ENCODE measurements around the gene MAP4K2. TPM values are rescaled to one million over a fixed set of nuclear protein-coding genes. Genes with fewer than 3 reads are reported as not detected.

Gene MAP4K2
- total and polyA plus RNA-seq, 2 of the 4 experiments (the other 2 are of a cell fraction), result 11.7 to 16.6 TPM

DNA sequence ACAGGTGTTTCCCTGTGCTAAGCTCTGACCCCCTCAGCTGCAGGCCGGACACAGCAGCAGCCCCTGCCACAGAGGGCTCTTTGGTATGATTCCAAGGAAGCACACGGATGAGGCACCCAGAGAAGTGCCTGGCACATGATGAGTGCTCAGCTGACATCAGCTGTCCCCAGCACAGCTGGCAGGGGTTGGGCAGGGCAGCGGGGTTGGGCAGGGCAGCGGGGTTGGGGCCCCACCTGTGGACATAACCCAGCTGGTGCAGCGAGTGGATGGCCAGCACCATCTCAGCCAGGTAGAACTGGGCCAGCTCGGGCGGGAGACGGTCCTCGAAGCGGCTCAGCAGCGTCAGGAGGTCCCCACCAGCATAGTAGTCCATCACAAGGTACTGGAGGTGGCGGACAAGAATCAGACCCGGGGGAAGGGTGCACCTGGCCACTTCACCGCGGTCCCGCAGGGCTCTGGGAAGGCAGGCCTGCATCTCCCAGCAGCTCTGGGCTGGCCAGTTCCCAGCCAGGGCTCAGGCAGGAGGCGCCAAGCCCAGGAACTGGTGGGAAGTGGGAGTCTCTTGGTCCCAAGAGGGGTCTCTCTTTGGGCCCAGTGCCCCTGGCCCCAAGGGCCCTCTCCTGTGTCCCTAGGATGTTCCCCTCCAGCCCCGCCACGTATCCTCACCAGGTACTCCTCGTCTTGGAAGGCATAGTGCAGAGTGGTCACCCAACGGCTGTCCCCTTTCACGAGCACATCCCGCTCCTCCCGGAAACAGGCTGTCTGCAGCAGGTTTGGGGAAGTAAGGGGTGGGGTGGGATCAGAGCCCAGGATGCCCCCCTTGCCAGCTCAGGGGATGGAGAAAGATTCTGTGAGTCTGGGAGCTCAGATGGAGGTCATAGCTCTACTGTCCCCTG, 37.1 kb upstream of the MAP4K2 start:
- POLR2A ChIA-PET (ENCODE audit: unreplicated experiment), result no interaction called here
- Histone ChIP-seq H3K36me3 (ENCODE audit: control insufficient read depth, insufficient read depth, low read length) (no peaks in the 10 kb centered on the region), H3K18ac (ENCODE audit: low read depth, low read length) (no peak overlapping the region), H2BK5ac (ENCODE audit: low read depth, low read length, poor library complexity, severe bottlenecking) (no peak overlapping the region), H3K9me1 (ENCODE audit: insufficient read depth, low read length) (no peaks in the 10 kb centered on the region), H4K91ac (ENCODE audit: insufficient read depth, low read depth, low read length) (no peak overlapping the region), H2BK120ac (ENCODE audit: low read depth, low read length) (no peak overlapping the region), H3K56ac (ENCODE audit: extremely low read depth, insufficient read depth, low read length) (no peak overlapping the region), H3K4ac (ENCODE audit: low read depth, low read length) (no peak overlapping the region), H3K23ac (ENCODE audit: low read depth, low read length) (no peak overlapping the region), H2BK20ac (ENCODE audit: low read depth, low read length) (no peak overlapping the region), H4K8ac (ENCODE audit: low read depth in 2 of 2, low read length in 2 of 2) (no peak overlapping the region), H3K79me1 (ENCODE audit: low read depth in 1 of 2, low read length in 2 of 2) (no peaks in the 10 kb centered on the region), H3K9me3 (ENCODE audit: control insufficient read depth, insufficient read depth, low read length) (no peaks in the 10 kb centered on the region), H3K27ac (ENCODE audit: insufficient read depth, low read length) (no peak overlapping the region), H3K14ac (replicated peaks; ENCODE audit: low read depth, low read length) (no peak overlapping the region), H2BK15ac (ENCODE audit: low read depth, low read length) (no peak overlapping the region), H3K4me1 (ENCODE audit: control insufficient read depth, insufficient read depth, low read length) (peaks cover 6% of the 10 kb centered on the region), H2AFZ (replicated peaks; ENCODE audit: low read length, poor library complexity) (no peak overlapping the region), H3K4me2 (ENCODE audit: low read depth, low read length) (no peak overlapping the region), H3K27me3 (ENCODE audit: control insufficient read depth, insufficient read depth, low read length) (no peaks in the 10 kb centered on the region), H3K9ac (ENCODE audit: low read depth, low read length) (no peak overlapping the region), H2AK5ac (ENCODE audit: low read depth, low read length) (no peak overlapping the region), H4K5ac (ENCODE audit: low read depth, low read length) (no peak overlapping the region), H4K20me1 (ENCODE audit: insufficient read depth, low read length) (no peaks in the 10 kb centered on the region), H2AK9ac (replicated peaks; ENCODE audit: low read depth, low read length, poor library complexity) (peak overlapping the region; percentile 16), H3K4me3 (ENCODE audit: insufficient read depth, low read depth, low read length) (no peak overlapping the region)
- 73% methylated on average over 5 of the region's 24 CpGs; no CpG with 5 or more reads in 1 of the 2 experiments for WGBS, 2 experiments (ENCODE audit: extremely low coverage in 2 of 2, insufficient read length in 1 of 2)
- in situ Hi-C loops (cut with MboI; ENCODE audit: low sequenced_read_pairs), result loop anchor here (10.0 kb wide), 1 partner anchor 165 kb away; no protein-coding TSS in a partner anchor
- no TSS peak for BruUV-seq (replicated peaks)
- DNase-seq, result no peak
- CTCF ChIA-PET, result no interaction called here
- ATAC-seq (ENCODE audit: low read depth), result no peak
- dilution Hi-C loops (cut with HindIII; ENCODE audit: low sequenced_read_pairs, unreplicated experiment), result no loop called here
- intact Hi-C loops (cut with micrococcal nuclease), result no loop called here
- TF ChIP-seq, protein P1, sequence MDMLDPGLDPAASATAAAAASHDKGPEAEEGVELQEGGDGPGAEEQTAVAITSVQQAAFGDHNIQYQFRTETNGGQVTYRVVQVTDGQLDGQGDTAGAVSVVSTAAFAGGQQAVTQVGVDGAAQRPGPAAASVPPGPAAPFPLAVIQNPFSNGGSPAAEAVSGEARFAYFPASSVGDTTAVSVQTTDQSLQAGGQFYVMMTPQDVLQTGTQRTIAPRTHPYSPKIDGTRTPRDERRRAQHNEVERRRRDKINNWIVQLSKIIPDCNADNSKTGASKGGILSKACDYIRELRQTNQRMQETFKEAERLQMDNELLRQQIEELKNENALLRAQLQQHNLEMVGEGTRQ (IDR thresholded peaks at IDR 0.05; ENCODE audit: low read depth, low read length), result no peak
- TF ChIP-seq MXI1 (IDR thresholded peaks at IDR 0.05; ENCODE audit: borderline replicate concordance, low read depth, low read length), result no peak
- TF ChIP-seq, protein P2, sequence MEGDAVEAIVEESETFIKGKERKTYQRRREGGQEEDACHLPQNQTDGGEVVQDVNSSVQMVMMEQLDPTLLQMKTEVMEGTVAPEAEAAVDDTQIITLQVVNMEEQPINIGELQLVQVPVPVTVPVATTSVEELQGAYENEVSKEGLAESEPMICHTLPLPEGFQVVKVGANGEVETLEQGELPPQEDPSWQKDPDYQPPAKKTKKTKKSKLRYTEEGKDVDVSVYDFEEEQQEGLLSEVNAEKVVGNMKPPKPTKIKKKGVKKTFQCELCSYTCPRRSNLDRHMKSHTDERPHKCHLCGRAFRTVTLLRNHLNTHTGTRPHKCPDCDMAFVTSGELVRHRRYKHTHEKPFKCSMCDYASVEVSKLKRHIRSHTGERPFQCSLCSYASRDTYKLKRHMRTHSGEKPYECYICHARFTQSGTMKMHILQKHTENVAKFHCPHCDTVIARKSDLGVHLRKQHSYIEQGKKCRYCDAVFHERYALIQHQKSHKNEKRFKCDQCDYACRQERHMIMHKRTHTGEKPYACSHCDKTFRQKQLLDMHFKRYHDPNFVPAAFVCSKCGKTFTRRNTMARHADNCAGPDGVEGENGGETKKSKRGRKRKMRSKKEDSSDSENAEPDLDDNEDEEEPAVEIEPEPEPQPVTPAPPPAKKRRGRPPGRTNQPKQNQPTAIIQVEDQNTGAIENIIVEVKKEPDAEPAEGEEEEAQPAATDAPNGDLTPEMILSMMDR (conservative IDR thresholded peaks at IDR 0.05; ENCODE audit: low read depth, low read length), result no peak
- no peak for TF ChIP-seq BHLHE40 (IDR thresholded peaks at IDR 0.05; ENCODE audit: low read depth, low read length)
- TF ChIP-seq CHD1 (IDR thresholded peaks at IDR 0.05; ENCODE audit: low read depth, low read length), result no peak
- TF ChIP-seq MAZ (IDR thresholded peaks at IDR 0.05; ENCODE audit: borderline replicate concordance, low read depth, low read length), result no peak
- TF ChIP-seq RAD21 (IDR thresholded peaks at IDR 0.05; ENCODE audit: low read length), result no peak
- no peak for TF ChIP-seq RCOR1 (IDR thresholded peaks at IDR 0.05; ENCODE audit: insufficient replicate concordance, low read length)
- TF ChIP-seq FOS (IDR thresholded peaks at IDR 0.05; ENCODE audit: low read depth, low read length), result no peak
- TF ChIP-seq CEBPB (IDR thresholded peaks at IDR 0.05; ENCODE audit: low read depth, low read length), result no peak
- TF ChIP-seq RFX5 (IDR thresholded peaks at IDR 0.05; ENCODE audit: low read depth, low read length), result no peak
- TF ChIP-seq, protein P3, sequence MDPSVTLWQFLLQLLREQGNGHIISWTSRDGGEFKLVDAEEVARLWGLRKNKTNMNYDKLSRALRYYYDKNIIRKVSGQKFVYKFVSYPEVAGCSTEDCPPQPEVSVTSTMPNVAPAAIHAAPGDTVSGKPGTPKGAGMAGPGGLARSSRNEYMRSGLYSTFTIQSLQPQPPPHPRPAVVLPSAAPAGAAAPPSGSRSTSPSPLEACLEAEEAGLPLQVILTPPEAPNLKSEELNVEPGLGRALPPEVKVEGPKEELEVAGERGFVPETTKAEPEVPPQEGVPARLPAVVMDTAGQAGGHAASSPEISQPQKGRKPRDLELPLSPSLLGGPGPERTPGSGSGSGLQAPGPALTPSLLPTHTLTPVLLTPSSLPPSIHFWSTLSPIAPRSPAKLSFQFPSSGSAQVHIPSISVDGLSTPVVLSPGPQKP (IDR thresholded peaks at IDR 0.05; ENCODE audit: borderline replicate concordance, low read depth, low read length), result no peak
- TF ChIP-seq NFE2L2 (IDR thresholded peaks at IDR 0.05; ENCODE audit: low read depth, low read length), result no peak
- no peak for TF ChIP-seq SMC3 (IDR thresholded peaks at IDR 0.05; ENCODE audit: low read depth, low read length)

All from IMR-90 (cell line).